H1 (cell line): ENCODE results near the gene PIAS2. TPM values are rescaled to one million over a fixed set of nuclear protein-coding genes. Genes with fewer than 3 reads are reported as not detected.

ENCODE experiments used
- CREB1 ChIP-seq: IDR thresholded peaks from 2 replicates; pipeline ENCODE4 v1.6.1; 2012; ENCODE audit warnings: inconsistent platforms
- HDAC2 ChIP-seq, 2 experiments: fragments of 300-600 bp in 1 of 2; sonication (generic) in 1 of 2; IDR thresholded peaks; 2 replicates each; pipeline ENCODE4 v1.6.1; 2011 to 2012; ENCODE audit warnings: low read depth in 2 of 2, low read length in 2 of 2, mild to moderate bottlenecking in 2 of 2, moderate library complexity in 2 of 2, borderline replicate concordance in 1 of 2, inconsistent platforms in 1 of 2
- RFX5 ChIP-seq: IDR thresholded peaks from 2 replicates; pipeline ENCODE4 v1.6.1; 2011; ENCODE audit warnings: low read depth, low read length, improper control_type of control experiment, borderline replicate concordance
- SIX5 ChIP-seq: IDR thresholded peaks from 2 replicates; pipeline ENCODE4 v1.6.1; 2011; ENCODE audit warnings: mild to moderate bottlenecking, low read depth, low read length
- polyA plus RNA-seq, 7 experiments: library from polyadenylated mRNA; depleted of rRNA in 3 of 7; stranded (reverse) in 5 of 7; unstranded in 2 of 7; fragments of >200 nt in 5 of 7; fragments of 200-250 nt in 2 of 7; gene quantifications; 1 replicate in 5 of 7; 2 replicates in 1 of 7; 4 replicates in 1 of 7; pipeline versions ENCODE4 v1.2.1 to v1.2.3, GENCODE V29; 2011 to 2013; ENCODE audit warnings: missing spikeins in 2 of 7, mixed read lengths in 2 of 7
- total RNA-seq: library from RNA; stranded (reverse); fragmentation: NEBNext Ultra II Directional; extraction: Animal tissue kit (Norgen Biotek cat#: 25700); gene quantifications from 2 replicates; pipeline ENCODE4 v1.2.1, GENCODE V29; 2021
- TF ChIP-seq, protein P1 (sequence below): fragments of 300-600 bp; sonication (generic); IDR thresholded peaks from 2 replicates; pipeline ENCODE4 v1.7.1; 2012; ENCODE audit warnings: low read length, moderate library complexity, mild to moderate bottlenecking, inconsistent platforms; ENCODE audit not compliant: insufficient replicate concordance

Gene PIAS2
- total and polyA plus RNA-seq, 2 of the 8 experiments (the other 6 are each of a cell fraction or from before 2014, with no cell fraction given): 20.1 to 53.9 TPM

DNA sequence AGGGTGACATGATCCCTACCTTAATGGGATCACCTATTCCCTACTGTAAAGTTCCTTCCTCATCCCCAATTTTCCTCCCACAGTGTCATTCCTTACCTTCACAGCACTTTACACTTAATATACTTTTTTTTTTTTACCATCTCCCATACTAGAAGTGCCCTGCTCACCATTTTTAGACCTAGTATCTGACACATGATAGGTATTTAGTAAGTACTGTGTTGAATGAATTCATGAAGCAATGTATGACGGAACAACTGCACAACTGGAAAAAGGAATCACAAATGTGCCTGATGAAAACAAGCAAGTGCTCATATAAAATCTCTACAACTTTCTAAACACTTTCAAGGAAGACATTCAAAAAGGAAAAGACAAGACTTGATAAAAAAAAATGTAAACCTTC is 83.4 kb downstream of the PIAS2 start (continued):
- TF ChIP-seq, protein P1, sequence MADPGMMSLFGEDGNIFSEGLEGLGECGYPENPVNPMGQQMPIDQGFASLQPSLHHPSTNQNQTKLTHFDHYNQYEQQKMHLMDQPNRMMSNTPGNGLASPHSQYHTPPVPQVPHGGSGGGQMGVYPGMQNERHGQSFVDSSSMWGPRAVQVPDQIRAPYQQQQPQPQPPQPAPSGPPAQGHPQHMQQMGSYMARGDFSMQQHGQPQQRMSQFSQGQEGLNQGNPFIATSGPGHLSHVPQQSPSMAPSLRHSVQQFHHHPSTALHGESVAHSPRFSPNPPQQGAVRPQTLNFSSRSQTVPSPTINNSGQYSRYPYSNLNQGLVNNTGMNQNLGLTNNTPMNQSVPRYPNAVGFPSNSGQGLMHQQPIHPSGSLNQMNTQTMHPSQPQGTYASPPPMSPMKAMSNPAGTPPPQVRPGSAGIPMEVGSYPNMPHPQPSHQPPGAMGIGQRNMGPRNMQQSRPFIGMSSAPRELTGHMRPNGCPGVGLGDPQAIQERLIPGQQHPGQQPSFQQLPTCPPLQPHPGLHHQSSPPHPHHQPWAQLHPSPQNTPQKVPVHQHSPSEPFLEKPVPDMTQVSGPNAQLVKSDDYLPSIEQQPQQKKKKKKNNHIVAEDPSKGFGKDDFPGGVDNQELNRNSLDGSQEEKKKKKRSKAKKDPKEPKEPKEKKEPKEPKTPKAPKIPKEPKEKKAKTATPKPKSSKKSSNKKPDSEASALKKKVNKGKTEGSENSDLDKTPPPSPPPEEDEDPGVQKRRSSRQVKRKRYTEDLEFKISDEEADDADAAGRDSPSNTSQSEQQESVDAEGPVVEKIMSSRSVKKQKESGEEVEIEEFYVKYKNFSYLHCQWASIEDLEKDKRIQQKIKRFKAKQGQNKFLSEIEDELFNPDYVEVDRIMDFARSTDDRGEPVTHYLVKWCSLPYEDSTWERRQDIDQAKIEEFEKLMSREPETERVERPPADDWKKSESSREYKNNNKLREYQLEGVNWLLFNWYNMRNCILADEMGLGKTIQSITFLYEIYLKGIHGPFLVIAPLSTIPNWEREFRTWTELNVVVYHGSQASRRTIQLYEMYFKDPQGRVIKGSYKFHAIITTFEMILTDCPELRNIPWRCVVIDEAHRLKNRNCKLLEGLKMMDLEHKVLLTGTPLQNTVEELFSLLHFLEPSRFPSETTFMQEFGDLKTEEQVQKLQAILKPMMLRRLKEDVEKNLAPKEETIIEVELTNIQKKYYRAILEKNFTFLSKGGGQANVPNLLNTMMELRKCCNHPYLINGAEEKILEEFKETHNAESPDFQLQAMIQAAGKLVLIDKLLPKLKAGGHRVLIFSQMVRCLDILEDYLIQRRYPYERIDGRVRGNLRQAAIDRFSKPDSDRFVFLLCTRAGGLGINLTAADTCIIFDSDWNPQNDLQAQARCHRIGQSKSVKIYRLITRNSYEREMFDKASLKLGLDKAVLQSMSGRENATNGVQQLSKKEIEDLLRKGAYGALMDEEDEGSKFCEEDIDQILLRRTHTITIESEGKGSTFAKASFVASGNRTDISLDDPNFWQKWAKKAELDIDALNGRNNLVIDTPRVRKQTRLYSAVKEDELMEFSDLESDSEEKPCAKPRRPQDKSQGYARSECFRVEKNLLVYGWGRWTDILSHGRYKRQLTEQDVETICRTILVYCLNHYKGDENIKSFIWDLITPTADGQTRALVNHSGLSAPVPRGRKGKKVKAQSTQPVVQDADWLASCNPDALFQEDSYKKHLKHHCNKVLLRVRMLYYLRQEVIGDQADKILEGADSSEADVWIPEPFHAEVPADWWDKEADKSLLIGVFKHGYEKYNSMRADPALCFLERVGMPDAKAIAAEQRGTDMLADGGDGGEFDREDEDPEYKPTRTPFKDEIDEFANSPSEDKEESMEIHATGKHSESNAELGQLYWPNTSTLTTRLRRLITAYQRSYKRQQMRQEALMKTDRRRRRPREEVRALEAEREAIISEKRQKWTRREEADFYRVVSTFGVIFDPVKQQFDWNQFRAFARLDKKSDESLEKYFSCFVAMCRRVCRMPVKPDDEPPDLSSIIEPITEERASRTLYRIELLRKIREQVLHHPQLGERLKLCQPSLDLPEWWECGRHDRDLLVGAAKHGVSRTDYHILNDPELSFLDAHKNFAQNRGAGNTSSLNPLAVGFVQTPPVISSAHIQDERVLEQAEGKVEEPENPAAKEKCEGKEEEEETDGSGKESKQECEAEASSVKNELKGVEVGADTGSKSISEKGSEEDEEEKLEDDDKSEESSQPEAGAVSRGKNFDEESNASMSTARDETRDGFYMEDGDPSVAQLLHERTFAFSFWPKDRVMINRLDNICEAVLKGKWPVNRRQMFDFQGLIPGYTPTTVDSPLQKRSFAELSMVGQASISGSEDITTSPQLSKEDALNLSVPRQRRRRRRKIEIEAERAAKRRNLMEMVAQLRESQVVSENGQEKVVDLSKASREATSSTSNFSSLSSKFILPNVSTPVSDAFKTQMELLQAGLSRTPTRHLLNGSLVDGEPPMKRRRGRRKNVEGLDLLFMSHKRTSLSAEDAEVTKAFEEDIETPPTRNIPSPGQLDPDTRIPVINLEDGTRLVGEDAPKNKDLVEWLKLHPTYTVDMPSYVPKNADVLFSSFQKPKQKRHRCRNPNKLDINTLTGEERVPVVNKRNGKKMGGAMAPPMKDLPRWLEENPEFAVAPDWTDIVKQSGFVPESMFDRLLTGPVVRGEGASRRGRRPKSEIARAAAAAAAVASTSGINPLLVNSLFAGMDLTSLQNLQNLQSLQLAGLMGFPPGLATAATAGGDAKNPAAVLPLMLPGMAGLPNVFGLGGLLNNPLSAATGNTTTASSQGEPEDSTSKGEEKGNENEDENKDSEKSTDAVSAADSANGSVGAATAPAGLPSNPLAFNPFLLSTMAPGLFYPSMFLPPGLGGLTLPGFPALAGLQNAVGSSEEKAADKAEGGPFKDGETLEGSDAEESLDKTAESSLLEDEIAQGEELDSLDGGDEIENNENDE: no peak
- TF ChIP-seq SIX5 (no peak), HDAC2 (IDR thresholded peaks at IDR 0.05; ENCODE audit: borderline replicate concordance in 1 of 2, low read depth in 2 of 2, low read length in 2 of 2) (no peak), CREB1 (no peak), RFX5 (no peak)
